ENCODE data around the gene CMTM7. TPM values are rescaled to one million over a fixed set of nuclear protein-coding genes. Genes with fewer than 3 reads are reported as not detected.

The CMTM7 gene
- total RNA-seq, 1 donor from 2014 or later, result 20.4 TPM

- DNase-seq (ENCODE audit: extremely low spot score, unreplicated experiment), result no peak
- Mint-ChIP-seq H3K27ac (no peak overlapping the region), H3K4me3 (no peak overlapping the region), H3K27me3 (no peaks in the 10 kb centered on the region), H3K4me1 (ENCODE audit: unreplicated experiment) (peaks cover 8% of the 10 kb centered on the region), H3K36me3 (peaks cover 3% of the 10 kb centered on the region), H3K9me3 (no peaks in the 10 kb centered on the region)
- TF ChIP-seq CTCF (conservative IDR thresholded peaks at IDR 0.05), result no peak
These were observed 24.8 kb upstream of the CMTM7 start for GRCh38 chr3:32366638-32367397.

- no peak overlapping the region for H3K4me3 Mint-ChIP-seq
- H3K27ac Mint-ChIP-seq, result no peak overlapping the region
- peaks cover 3% of the 10 kb centered on the region for H3K36me3 Mint-ChIP-seq
- no peaks in the 10 kb centered on the region for H3K9me3 Mint-ChIP-seq
- DNase-seq (ENCODE audit: extremely low spot score, unreplicated experiment), result no peak
- peaks cover 8% of the 10 kb centered on the region for H3K4me1 Mint-ChIP-seq (ENCODE audit: unreplicated experiment)
- TF ChIP-seq CTCF (conservative IDR thresholded peaks at IDR 0.05), result no peak
- no peaks in the 10 kb centered on the region for H3K27me3 Mint-ChIP-seq
These were observed 24.2 kb upstream of the CMTM7 start for GRCh38 chr3:32367442-32367841.

GRCh38 chr3:32371461-32372212, 20.0 kb upstream of the CMTM7 start:
- DNase-seq (ENCODE audit: extremely low spot score, unreplicated experiment), result no peak
- Mint-ChIP-seq H3K27ac (no peak overlapping the region), H3K27me3 (no peaks in the 10 kb centered on the region), H3K4me3 (no peak overlapping the region), H3K9me3 (no peaks in the 10 kb centered on the region), H3K36me3 (peaks cover 2% of the 10 kb centered on the region), H3K4me1 (ENCODE audit: unreplicated experiment) (peaks cover 8% of the 10 kb centered on the region)
- no peak for TF ChIP-seq CTCF (conservative IDR thresholded peaks at IDR 0.05)

DNA sequence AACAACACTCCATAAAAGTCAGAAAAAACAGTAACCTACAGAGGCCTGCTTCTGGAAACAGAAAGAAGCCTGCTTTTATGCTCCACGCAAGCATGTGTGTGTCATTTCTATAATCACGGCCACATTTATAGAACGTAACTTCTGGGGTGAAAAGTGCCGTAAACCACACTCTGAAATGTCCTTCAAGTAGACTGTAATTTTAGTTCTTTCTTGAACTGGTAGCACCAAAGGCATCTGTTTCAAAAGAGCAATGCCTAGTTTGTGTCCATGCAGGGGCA, 19.5 kb upstream of the CMTM7 start:
- no peaks in the 10 kb centered on the region for H3K9me3 Mint-ChIP-seq

DNA sequence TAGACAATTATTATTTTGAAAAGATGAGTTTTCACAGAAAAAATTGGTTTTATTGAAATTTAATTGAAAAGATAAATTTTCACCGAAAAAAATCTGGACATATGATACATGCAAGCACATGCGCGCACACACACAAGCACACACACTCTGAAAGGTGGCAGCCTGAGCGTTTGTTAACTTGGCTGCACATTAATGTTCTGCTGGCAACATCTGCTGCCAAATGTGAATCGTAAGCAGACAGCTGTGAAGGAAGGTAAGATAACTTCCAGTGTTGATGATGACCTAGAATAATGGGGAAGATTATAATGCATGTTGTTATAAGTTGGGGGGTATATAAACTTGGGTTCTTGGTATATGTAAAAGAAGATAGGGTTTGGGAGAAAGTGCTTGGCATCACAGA, 18.4 kb upstream of the CMTM7 start:
- Mint-ChIP-seq H3K27me3 (no peaks in the 10 kb centered on the region), H3K9me3 (no peaks in the 10 kb centered on the region), H3K36me3 (peaks cover 4% of the 10 kb centered on the region), H3K4me3 (no peak overlapping the region), H3K27ac (no peak overlapping the region), H3K4me1 (ENCODE audit: unreplicated experiment) (no peaks in the 10 kb centered on the region)
- DNase-seq (ENCODE audit: extremely low spot score, unreplicated experiment), result no peak
- no peak for TF ChIP-seq CTCF (conservative IDR thresholded peaks at IDR 0.05)

More for the DNA sequence above, 19.5 kb upstream of the CMTM7 start:
- peaks cover 4% of the 10 kb centered on the region for H3K36me3 Mint-ChIP-seq
- no peak for DNase-seq (ENCODE audit: extremely low spot score, unreplicated experiment)
- no peaks in the 10 kb centered on the region for H3K27me3 Mint-ChIP-seq
- H3K27ac Mint-ChIP-seq, result no peak overlapping the region
- peaks cover 5% of the 10 kb centered on the region for H3K4me1 Mint-ChIP-seq (ENCODE audit: unreplicated experiment)
- no peak for TF ChIP-seq CTCF (conservative IDR thresholded peaks at IDR 0.05)
- H3K4me3 Mint-ChIP-seq, result no peak overlapping the region
